Stimulated activated CD4-positive, alpha-beta T cell treated with anti-CD3 and anti-CD28 coated beads, TNF-alpha, amount 100 ng/mL, for 48 hours (primary cell): ENCODE data around the gene RAD23B.

Source experiments
- DNase-seq, 3 donors: peaks; one replicate each; pipeline ENCODE4 v3.0.0-alpha.2; 2020; ENCODE audit warnings: low read depth in 3 of 3

Gene RAD23B

DNA sequence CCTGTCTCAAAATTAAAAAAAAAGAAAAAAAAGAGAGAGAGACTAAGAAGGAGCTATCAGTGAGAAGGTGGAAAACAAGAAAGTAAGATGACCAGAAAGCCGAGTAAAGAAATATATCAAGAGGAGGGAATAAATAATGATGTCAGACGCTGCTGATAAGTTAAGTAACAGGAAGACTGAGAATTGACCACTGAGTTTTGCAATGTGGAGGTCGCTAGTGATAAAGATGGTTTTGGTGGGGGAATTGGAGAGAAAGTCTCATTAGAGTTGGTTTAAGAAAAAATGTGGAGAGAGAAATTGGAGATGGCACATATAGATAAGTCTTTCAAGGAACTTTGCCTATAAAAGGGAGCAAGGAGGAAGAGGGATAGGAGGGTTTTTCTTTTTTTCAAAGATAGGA, 91.9 kb downstream of the RAD23B start:
- DNase-seq: no peak

DNA sequence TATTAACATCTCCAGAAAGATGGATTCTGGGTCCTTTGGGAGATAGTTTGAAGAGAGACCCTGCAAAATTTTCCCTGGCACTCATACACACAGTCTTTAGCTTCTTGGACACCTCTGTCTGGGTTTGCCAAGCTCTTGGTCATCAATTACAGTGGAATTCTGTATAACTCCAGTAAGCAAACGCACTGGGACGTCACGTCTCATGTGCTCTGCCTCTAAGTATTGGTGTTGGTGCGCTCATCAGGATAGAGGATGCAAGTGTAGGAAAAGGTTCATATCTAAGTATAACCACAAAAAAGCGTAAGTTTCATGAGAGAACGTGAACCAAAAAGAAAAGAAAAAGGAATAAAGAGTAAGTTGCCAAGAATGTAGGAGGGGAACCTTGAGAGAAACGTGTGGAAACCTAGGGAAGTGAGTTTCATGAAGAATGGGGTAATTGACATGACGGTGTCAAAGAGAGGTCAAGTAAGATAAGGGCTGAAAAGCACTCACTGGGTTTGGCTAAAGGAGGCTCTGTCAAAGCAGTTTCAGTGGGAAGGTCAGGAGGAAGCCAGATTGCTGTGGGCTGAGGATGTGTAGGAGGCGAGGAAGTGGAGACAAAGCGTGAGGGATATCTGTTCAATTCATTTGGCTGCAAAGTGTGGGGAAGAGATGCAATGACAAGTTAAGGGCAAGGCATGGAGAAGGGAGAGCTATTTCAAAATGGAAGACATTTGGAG, 92.7 kb downstream of the RAD23B start:
- no peak for DNase-seq

DNA sequence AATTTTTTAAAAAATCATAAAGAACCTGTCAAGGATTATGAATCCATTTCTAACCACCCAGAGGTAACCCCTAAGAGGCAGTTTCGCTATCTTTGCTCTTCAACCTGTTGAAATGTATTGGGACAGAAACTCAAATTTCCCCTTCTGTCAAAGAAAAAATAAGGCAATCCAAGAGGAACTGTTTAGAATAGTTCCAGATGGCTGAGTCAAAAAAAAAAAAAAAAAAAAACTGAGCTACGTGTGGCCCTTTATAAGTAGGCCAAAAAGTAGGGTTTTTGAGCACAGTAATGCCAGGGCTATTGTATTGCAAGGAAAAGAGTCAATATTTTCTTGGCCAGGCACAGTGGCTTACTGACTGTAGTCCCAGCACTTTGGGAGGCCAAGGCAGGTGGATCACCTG, 94.9 kb downstream of the RAD23B start:
- DNase-seq: no peak
